Measurements from ENCODE around the gene TKT. TPM values are rescaled to one million over a fixed set of nuclear protein-coding genes. Genes with fewer than 3 reads are reported as not detected.

TKT gene
- total RNA-seq, 6 experiments from 2014 or later: 98.9 to 257 (median 146) TPM

DNA sequence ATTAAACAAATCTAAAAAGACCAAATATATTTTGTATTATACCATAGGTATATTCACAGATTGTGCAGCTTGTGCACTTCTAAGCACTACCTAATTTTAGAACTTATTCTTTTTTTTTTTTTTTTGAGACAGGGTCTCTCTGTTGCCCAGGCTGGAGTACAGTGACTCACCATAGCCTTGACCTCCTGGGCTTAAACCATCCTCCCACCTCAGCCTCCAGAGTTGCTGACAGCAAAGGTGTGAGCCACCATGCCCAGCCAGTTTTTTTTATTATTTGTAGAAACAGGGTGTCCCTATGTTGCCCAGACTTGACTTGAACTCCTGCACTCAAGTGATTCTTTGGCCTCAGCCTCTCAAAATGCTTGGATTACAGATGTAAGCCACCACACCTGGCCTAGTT, 11.9 kb upstream of the TKT start:
- intact Hi-C loops (cut with DNase I): no loop called here
- no peak overlapping the region for H3K4me3 ChIP-seq
- TF ChIP-seq, protein P1, sequence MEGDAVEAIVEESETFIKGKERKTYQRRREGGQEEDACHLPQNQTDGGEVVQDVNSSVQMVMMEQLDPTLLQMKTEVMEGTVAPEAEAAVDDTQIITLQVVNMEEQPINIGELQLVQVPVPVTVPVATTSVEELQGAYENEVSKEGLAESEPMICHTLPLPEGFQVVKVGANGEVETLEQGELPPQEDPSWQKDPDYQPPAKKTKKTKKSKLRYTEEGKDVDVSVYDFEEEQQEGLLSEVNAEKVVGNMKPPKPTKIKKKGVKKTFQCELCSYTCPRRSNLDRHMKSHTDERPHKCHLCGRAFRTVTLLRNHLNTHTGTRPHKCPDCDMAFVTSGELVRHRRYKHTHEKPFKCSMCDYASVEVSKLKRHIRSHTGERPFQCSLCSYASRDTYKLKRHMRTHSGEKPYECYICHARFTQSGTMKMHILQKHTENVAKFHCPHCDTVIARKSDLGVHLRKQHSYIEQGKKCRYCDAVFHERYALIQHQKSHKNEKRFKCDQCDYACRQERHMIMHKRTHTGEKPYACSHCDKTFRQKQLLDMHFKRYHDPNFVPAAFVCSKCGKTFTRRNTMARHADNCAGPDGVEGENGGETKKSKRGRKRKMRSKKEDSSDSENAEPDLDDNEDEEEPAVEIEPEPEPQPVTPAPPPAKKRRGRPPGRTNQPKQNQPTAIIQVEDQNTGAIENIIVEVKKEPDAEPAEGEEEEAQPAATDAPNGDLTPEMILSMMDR (IDR thresholded peaks at IDR 0.05): no peak
- no peak for TF ChIP-seq POLR2A (IDR thresholded peaks at IDR 0.05)

DNA sequence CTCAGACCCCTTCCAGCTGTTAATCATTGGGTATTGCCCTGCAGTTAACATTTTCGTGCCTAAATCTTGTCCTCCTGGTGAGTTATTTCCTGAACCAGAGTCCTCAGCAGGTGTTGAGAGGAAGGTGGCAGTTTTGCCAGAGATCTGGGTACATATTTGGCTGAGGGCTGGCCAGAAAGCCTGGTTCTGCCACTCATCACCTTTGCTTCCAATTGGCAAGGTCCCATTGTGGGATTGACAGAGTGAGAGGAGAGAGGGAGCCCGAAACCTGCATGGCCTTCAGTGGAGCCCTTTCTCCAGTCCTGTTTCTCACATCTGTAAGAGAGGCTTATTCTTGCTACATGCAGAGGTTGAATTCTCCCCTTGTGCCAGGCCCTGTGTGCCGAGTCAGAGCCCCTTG, 8.9 kb upstream of the TKT start:
- Histone ChIP-seq H3K36me3 (no peaks in the 10 kb centered on the region), H3K4me3 (no peak overlapping the region), H3K27ac (peak overlapping the region in 2 of 3 donors; percentile 42 to 85), H3K27me3 (no peaks in the 10 kb centered on the region), H3K4me1 (peaks cover 0 to 35% (median 10%) of the 10 kb centered on the region in 4 donors), H3K9me3 (no peaks in the 10 kb centered on the region)
- peak in 2 of 3 donors; percentile 59 to 82 for DNase-seq
- WGBS (ENCODE audit: insufficient coverage, low coverage, low lambda C conversion rate, missing lambda C conversion rate): 25% methylated on average over 2 of the region's 3 CpGs
- intact Hi-C loops (cut with DNase I): no loop called here
- TF ChIP-seq, protein P1 (IDR thresholded peaks at IDR 0.05): no peak
- no peak for TF ChIP-seq POLR2A (IDR thresholded peaks at IDR 0.05)
- ATAC-seq: peak; percentile 82 to 93 (median 87)

More for the DNA sequence above, 11.9 kb upstream of the TKT start:
- ATAC-seq (no peak), DNase-seq (no peak)
- Histone ChIP-seq H3K27ac (no peak overlapping the region), H3K27me3 (no peaks in the 10 kb centered on the region), H3K4me1 (peaks cover 0 to 49% (median 14%) of the 10 kb centered on the region in 4 donors), H3K9me3 (no peaks in the 10 kb centered on the region), H3K36me3 (no peaks in the 10 kb centered on the region)

DNA sequence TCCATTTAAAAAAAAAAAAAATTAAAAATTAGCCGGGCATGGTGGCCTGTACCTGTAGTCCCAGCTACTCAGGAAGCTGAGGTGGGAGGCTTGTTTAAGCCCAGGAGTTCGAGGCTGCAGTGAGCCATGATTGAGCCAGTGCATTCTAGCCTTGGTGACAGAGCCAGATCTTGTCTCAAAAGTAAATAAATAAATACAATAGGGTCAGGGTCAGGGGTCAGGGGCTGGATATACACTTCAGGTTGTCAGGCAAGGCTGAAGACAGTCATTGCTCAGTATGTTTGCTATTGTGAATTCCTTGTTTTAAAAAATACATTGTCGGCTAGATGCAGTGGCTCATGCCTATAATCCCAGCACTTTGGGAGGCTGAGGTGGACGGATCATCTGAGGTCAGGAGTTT, 8.1 kb upstream of the TKT start:
- intact Hi-C loops (cut with DNase I): no loop called here

DNA sequence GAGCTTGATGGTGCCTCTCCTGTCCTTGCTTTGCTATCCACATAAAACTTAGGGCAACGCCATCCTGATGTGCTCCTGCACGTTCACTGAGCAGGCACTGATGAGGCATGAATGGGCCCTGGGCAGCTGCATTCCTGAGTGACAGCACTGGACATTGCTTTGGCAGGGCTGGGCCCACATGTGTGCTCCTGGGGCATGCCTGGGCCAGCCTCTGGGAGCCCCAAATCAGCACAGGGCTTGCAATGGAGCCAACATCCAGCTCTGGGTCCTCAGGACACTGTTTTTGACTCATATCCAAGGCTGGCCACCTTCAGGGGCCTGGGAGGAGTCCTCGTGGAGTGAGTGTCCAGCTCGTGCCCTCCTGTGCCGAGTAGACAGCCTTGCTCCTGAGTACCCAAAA, 5.9 kb upstream of the TKT start:
- H3K4me3 ChIP-seq: no peak overlapping the region
- intact Hi-C loops (cut with DNase I): no loop called here
- 60% methylated on average over 1 of the region's 5 CpGs for WGBS (ENCODE audit: insufficient coverage, low coverage, low lambda C conversion rate, missing lambda C conversion rate)
- no peaks in the 10 kb centered on the region for H3K36me3 ChIP-seq
- no peaks in the 10 kb centered on the region for H3K27me3 ChIP-seq
- no peak for DNase-seq
- TF ChIP-seq, protein P1 (IDR thresholded peaks at IDR 0.05): no peak
- TF ChIP-seq POLR2A (IDR thresholded peaks at IDR 0.05): no peak
- no peak for ATAC-seq
- H3K27ac ChIP-seq: no peak overlapping the region
- peaks cover 0 to 18% (median 6%) of the 10 kb centered on the region in 4 donors for H3K4me1 ChIP-seq
- H3K9me3 ChIP-seq: no peaks in the 10 kb centered on the region

More for the DNA sequence above, 8.1 kb upstream of the TKT start:
- Histone ChIP-seq H3K36me3 (no peaks in the 10 kb centered on the region), H3K9me3 (no peaks in the 10 kb centered on the region), H3K4me1 (peaks cover 0 to 27% (median 6%) of the 10 kb centered on the region in 4 donors), H3K27ac (no peak overlapping the region), H3K27me3 (no peaks in the 10 kb centered on the region), H3K4me3 (no peak overlapping the region)
- no peak for TF ChIP-seq POLR2A (IDR thresholded peaks at IDR 0.05)
- TF ChIP-seq, protein P1 (IDR thresholded peaks at IDR 0.05): no peak
- no peak for DNase-seq
- 78% methylated on average over 4 of the region's 4 CpGs for WGBS (ENCODE audit: insufficient coverage, low coverage, low lambda C conversion rate, missing lambda C conversion rate)
- ATAC-seq: peak in 1 of 4 donors; percentile 6

DNA sequence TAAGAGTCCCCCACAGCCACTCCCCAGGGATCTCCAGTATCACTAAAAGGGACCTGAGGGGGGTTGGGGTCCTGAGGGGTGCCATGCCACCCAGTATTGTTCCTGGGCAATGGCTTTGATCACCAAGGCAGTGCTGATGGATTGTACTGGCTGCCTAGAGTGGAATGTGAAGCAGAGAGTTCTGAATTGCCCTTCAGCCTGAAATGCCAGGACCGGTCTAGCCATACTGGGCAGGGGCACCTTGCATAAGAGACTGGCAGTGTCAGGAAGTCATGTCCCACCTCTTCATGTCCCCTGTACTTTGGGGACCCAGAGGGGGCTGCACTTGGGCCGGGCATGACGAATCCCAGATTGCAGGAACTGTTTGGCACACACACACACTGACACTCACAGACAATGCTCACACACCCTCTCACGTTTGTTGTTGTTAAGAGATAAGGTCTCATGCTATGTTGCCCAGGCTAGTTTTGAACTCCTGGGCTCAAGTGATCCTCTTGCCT, 4.5 kb upstream of the TKT start:
- H3K4me3 ChIP-seq: no peak overlapping the region
- DNase-seq (no peak), ATAC-seq (no peak)
- no peak overlapping the region for H3K27ac ChIP-seq
- H3K4me1 ChIP-seq: peaks cover 0 to 23% (median 6%) of the 10 kb centered on the region in 4 donors
- no peaks in the 10 kb centered on the region for H3K36me3 ChIP-seq
- no peak for TF ChIP-seq POLR2A (IDR thresholded peaks at IDR 0.05)
- TF ChIP-seq, protein P1 (IDR thresholded peaks at IDR 0.05): no peak
- intact Hi-C loops (cut with DNase I): no loop called here
- 81% methylated on average over 2 of the region's 4 CpGs for WGBS (ENCODE audit: insufficient coverage, low coverage, low lambda C conversion rate, missing lambda C conversion rate)
- H3K9me3 ChIP-seq: no peaks in the 10 kb centered on the region
- H3K27me3 ChIP-seq: no peaks in the 10 kb centered on the region

Data from right lobe of liver (tissue), 6 donors.